Activated CD4-positive, alpha-beta T cell treated with anti-CD3 and anti-CD28 coated beads for 48 hours (primary cell): ENCODE measurements around the gene PVR.
"Not testable (repeated sequence)": the region's sequence is repeated elsewhere in the genome, so short reads cannot be mapped to it uniquely, and the experiment has no call there.

Source experiments
- DNase-seq: peaks from one replicate; pipeline ENCODE4 v3.0.0-alpha.2; 2020

PVR gene

DNA sequence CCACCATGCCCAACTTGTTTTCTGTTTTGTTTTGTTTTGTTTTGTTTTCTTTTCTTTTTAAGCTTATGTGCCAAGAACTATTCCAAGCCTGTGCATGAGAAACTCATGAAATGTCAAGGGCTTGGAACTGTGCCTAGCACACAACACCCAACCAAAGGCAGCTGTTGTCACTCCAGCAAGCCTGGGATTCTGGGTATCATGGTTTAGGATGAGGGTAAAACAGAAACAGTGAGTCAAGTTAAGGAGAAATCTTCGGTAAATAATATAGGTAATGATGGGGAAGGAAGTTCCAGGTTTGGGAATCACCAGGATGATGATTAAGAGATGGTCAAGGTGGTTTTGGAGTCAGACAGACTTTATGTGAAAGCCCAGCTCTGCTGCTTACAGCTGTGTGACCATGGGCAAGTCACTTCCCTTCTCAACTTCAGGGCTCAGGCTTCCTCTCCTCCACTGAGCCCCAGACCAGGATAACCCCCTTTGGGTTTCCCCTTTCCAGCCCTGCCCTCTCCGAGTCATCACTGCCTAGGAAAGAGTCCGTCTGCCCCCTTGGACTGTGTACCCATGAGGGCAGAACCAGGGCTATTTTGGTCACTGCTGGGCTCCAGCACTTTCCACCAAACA, 5.0 kb downstream of the PVR start:
- DNase-seq, result no peak

DNA sequence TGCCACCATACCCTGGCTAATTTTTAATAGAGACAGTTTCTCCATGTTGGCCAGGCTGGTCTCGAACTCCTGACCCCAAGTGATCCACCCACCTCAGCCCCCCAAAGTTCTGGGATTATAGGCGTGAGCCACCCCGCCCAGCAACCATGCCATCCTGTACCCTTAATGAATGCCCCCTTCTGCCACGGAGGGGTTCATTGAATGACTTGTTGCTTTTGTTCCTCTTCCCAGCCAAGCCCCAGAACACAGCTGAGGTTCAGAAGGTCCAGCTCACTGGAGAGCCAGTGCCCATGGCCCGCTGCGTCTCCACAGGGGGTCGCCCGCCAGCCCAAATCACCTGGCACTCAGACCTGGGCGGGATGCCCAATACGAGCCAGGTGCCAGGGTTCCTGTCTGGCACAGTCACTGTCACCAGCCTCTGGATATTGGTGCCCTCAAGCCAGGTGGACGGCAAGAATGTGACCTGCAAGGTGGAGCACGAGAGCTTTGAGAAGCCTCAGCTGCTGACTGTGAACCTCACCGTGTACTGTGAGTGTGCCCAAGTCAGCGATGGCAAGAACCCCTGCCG, 6.0 kb downstream of the PVR start:
- DNase-seq, result no peak

DNA sequence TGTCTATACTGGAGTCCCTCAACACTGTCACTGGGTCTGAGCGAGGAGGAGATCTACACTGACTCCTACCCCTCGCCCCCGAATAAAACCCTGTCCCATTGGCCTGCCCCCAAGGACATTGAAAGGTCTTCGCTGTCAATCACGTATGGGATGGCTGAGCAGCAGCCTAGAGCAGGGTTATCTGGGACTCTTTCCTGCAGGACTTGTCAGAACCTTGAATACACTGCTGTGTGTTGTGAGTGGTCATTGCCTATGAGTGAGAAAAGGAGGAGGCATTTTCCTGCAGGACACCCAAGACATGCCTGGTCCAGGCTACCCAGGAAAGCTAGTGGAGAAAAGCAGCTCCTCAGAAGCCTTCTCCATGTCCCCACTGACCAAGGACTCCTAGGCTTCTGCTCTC, 9.6 kb downstream of the PVR start:
- no peak for DNase-seq

DNA sequence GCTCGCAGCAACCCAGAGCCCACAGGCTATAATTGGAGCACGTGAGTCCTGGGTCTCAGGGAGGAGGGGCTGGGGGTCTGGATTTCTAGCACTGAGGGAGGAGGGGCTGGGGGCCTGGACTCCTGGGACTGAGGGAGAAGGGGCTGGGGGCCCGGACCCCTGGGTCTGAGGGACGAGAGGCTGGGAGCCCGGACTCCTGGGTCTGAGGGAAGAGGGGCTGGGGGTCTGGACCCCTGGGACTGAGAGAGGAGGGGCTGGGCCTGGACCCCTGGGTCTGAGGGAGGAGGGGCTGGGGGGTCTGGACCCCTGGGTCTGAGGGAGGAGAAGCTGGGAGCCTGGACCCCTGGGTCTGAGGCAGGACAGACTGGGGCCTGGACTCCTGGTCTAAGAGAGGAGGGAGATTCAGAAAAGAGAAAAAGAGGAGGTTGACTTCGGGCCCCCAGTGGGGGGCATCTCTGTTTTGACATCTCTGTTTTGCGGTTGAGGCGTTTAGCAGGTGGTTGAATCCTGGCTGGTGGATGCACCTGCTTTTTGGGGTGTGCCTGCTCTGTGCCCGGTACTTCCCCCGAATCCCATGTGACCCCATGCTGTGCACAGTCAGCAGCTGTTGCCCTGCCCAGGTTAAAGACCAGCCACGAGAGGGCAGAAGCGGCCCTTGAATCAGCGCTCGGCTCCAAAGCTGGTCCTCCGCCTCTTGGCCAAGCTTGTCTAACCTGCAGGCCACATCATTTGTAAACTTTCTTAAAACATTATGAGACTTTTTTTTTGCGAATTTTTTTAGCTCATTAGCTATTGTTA, 10.5 kb downstream of the PVR start:
- DNase-seq, result peak; percentile 85

DNA sequence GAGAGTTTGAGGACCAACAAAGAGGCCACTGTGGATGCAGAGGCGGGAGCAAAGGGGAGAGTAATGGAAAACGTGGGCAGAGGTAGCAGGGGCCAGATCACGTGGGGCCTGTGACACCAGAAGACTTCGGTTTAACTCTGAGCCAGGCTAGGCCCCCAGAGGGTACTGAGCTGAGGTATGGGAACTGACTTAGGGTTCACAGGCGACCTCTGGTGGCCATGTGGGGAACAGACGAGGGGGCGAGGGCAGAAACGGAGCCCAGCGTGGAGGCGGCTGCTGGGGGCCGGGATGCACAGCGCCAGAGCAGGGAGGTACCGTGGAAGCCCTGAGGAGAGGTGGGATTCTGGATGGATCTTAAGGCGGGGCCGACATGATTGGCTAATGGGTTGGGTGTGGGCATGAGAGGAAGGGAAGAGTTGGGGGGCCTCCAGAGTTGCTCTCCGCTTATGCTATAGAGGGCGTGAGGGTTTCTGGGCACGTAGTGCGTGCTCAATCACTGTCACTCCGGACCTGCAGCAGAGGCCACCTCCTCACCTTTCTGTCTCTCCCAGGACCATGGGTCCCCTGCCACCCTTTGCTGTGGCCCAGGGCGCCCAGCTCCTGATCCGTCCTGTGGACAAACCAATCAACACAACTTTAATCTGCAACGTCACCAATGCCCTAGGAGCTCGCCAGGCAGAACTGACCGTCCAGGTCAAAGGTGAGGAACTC, 13.7 kb downstream of the PVR start:
- DNase-seq, result peak; percentile 83

DNA sequence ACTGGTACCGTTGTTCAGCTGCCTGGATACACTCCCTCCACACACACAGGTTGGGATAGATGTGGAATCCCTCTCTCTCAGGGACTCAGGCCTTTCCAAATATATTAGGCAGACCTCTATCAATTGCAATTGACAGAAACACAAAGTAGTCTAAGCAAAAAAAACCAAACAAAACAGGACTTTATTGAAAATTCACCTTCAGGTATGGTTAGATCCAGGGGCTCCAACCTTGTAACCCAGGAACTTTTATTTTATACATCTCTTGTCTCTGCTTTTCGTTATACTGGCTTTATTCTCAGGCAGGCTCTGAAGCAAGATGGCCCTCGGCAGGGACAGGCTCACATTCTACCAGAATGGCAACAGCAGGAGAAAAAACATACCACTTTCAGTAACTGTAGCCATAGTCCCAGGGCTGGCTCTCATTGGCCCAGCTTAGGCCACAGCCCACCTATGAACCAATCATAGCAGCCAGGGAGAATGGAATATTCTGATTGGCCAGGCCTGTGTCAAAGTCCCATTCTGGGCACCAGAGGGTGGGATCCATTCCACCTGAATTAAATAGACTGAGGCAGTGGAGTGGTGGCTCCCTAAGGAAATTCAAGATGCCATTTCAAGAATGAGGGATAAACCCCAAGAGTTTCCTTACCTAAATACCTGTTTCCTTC, 14.5 kb downstream of the PVR start:
- DNase-seq, result no peak

DNA sequence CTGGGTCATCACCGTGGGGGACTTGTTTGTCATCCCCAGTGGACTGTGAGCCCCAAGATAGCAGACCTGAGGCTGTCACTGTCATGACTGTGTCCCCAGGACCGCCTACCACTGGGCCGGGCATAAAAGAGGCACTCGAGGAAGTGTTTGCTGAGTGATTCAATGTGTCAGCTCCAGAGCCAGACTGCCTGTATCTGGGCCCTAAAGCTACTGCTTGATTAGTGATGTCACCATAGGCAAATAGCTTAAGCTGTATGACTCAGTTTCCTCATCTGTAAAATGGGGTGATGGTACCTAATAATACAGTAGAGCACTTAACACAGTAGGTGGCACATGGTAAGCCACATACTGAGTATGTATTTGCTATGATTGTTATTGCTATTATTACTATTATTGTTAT, 16.4 kb downstream of the PVR start:
- no peak for DNase-seq

DNA sequence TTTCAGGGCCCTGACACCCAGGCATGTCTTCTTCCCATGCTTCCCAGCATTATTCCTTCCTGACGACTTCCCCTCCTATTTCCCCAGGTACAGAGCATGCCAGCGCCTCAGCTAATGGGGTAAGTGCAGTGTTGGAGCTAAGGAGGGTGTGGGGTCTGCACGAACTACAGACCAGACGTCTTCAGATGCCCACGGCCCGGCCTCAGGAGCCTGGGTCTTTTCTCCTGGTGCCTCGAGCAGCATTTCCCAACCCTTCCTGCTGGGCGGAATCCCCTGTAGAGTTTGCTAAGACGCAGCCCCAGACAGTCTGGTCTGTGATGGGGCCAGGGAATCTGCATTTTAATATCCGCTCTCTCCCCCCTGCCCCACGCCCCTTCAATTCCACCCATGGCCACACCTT, 17.5 kb downstream of the PVR start:
- DNase-seq, result no peak

DNA sequence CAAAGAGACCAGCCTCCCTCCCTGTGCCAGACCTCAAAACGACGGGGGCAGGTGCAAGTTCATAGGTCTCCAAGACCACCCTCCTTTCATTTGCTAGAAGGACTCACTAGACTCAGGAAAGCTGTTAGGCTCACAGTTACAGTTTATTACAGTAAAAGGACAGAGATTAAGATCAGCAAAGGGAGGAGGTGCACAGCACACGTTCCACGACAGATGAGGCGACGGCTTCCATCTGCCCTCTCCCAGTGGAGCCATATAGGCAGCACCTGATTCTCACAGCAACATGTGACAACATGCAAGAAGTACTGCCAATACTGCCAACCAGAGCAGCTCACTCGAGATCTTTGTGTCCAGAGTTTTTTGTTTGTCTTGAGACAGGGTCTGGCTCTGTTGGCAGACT, 18.2 kb downstream of the PVR start:
- DNase-seq, result no peak

DNA sequence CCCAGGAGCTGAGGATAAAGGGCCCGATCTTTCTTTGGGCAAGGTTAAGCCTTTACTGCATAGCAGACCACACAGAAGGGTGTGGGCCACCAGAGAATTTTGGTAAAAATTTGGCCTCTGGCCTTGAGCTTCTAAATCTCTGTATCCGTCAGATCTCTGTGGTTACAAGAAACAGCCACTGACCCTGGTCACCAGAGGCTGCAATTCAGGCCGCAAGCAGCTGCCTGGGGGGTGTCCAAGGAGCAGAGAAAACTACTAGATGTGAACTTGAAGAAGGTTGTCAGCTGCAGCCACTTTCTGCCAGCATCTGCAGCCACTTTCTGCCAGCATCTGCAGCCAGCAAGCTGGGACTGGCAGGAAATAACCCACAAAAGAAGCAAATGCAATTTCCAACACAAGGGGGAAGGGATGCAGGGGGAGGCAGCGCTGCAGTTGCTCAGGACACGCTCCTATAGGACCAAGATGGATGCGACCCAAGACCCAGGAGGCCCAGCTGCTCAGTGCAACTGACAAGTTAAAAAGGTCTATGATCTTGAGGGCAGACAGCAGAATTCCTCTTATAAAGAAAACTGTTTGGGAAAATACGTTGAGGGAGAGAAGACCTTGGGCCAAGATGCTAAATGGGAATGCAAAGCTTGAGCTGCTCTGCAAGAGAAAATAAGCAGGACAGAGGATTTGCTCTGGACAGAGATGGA, 19.1 kb downstream of the PVR start:
- DNase-seq, result no peak

DNA sequence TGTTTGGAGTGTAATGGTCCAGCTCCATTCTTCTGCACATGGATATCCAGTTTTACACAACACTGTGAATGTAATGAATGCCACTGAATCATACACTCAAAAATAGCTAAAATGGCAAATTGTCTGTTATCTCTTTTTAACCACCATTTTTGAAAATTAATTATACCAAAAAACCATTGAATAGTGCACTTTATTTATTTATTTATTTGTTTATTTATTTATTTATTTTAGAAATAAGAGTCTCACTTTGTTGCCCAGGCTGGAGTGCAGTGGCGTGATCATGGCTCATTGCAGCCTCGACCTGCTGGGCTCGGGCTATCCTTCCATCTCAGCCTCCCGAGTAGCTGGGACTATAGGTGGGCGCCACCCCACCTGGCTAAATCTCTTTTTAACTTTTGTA, 20.3 kb downstream of the PVR start:
- no peak for DNase-seq

DNA sequence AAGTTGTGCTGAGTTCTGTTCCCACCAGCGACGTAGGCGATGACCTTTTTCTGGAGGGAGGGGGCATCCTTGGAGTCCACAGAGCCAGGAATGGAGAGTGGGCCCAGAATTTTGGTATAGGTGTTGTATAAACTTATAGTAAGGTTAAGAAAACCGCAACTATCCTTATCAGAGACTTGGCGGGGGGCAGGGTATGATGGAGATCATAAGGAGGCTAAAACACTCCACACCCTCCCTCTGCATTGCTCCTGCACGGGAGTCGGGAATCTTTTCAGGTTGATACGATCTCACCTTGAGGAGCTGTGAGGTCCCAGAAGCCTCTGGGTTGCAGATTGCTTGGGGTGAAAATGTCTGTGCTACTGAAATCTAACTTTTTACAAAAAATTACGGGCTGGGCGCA, 21.3 kb downstream of the PVR start:
- no peak for DNase-seq

DNA sequence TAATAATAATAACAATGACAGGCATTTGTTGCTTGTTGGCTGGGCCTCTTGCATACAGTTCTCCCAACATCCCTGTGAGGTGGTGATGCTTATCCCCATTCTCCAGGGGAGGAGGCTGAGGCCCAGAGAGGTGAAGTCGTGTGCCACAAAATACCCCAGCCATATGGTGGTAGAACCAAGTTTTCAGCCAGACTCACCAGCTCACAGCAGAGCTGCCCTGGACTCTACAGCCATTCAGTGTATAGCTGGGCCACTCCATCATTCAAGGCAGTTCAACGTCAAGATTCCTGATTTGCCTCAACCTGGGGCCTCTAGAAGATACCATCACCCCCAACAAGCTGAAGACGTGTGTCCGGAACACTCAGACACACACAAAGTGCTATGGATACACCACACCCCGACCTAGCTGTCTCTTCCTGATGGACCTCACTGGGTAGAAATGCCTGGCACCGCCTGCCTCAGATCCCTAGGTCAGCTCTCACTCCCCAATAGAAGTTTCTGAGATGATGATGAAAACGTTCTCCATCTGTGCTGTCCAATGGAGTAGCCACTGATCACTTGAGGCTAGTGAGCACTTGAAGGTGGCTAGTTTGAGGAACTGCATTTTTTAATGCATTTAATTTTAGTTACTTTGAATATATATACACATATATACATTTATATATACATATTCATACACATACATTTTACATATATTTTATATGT, 23.3 kb downstream of the PVR start:
- no peak for DNase-seq

DNA sequence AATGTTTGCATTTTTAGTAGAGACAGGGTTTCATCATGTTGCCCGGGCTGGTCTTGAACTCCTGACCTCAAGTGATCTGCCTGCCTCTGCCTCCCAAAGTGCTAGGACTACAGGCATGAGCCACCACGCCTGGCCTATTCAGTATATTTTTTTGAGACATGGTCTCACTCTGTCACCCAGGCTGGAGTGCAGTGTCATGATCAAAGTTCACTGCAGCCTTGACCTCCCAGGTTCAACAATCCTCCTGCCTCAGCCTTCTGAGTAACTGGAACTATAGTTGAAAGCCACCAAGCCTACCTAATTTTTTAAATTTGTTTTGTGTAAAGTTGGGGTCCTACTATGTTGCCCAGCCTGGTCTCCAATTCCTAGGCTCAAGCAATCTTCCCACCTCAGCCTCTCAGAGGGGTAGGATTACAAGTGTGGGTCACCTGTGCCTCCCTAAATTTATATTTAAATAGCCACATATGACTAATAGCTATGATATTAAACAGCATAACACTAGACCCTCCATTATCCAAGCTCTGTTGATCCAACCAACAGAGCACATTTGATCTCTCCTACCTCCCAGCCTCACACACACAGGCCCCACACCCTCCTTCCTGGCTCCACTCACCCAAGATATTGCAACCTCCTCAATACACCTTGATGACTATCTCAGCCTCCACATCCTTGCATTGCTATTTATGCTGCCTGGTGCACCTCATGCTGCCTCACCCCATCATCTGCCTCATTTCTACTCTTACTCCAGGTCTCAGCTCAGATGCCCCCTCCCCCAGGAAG, 25.5 kb downstream of the PVR start:
- no peak for DNase-seq

DNA sequence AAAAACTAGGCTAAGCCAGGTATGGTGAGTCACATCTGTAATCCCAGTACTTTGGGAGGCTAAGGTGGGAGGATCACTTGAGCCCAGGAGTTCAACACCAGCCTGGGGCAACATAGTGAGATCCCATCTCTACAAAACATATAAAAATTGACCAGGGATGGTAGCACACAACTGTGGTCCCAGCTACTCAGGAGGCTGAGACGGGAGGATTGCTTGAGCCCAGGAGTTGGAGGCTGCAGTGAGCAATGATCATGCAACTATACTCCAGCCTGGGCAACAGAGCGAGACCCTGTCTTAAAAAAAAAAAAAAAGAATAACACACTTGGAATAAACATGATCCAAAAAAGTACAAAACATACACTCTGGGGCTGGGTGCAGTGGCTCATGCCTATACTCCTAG, 26.3 kb downstream of the PVR start:
- not testable (repeated sequence) for DNase-seq

DNA sequence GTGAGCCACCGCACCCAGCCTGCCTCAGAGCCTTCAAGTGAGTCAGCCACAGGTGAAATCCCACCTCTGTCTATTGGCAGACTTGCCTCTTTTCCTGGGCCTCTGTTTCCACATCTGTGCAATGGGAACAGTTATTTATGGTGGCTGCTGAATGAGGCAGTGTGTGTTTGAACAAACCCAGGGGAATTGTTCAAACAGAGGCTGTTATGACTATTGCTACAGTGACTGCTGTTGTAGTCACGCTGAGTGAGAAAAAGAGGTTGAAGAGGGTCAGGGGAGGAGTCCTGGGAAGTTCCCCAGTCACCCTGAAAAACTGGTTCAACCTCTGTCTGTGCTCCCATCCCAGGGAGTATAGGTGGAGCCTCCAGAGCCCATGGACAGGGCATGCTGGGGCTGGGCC, 27.7 kb downstream of the PVR start, which contains the start of gene CEACAM19:
Gene CEACAM19, plus strand, starts transcription at position 83 of the 400 bp plus-strand sequence. CDS start 450 bp downstream, outside the sequence.
- no peak for DNase-seq

DNA sequence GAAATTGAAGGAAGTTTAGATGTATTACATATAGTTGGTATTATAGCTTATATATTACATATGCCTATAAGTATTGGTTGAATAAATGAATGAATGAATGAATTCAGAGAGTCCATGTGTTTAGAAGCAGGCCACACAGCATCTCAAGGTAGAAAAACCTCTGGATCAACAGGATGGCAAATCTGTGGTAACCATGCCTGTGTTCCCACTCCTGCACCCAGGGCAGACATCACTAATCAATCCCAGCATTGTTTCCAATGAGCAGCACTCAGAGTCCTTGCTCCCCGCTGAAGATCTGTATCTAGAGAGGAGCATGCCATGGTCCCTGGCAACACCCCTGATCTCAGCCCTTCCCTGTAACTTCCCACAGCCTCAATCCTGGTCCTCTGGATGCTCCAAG, 28.5 kb downstream of the PVR start:
- no peak for DNase-seq

DNA sequence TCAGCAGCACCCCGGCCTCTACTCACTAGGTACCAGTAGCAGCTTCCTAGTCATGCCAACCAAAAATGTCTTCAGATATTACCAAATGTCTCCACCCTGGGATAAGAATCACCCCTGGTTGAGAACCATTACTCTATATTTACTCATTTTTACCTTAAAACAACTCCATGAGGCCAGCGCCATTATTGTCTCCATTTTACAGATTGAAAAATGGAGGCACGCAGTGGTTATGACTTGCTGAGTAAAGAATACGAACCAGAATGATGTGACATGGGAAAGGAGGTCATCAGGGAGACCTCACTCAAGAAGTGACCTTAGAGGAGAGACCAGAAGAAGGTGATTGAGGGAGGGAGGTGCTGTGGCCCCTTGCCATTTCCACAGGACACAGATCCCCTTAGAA, 29.8 kb downstream of the PVR start:
- DNase-seq, result no peak

DNA sequence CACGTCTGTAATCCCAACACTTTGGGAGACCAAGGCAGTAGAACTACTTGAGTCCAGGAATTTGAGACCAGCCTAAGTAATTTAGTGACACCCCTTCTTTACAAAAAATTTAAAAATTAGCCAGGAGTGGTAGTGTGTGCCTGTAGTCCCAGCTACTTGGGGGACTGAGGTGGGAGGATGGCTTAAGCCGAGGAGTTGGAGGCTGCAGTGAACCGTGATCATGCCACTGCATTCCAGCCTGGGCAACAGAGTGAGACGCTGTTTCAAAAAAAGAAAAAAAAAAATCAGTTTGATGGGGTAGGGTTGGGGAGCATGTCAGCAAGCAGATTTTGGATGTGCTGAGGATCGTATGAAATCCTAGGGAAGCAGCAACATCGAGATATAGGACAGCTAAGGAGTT, 31.8 kb downstream of the PVR start:
- no peak for DNase-seq

DNA sequence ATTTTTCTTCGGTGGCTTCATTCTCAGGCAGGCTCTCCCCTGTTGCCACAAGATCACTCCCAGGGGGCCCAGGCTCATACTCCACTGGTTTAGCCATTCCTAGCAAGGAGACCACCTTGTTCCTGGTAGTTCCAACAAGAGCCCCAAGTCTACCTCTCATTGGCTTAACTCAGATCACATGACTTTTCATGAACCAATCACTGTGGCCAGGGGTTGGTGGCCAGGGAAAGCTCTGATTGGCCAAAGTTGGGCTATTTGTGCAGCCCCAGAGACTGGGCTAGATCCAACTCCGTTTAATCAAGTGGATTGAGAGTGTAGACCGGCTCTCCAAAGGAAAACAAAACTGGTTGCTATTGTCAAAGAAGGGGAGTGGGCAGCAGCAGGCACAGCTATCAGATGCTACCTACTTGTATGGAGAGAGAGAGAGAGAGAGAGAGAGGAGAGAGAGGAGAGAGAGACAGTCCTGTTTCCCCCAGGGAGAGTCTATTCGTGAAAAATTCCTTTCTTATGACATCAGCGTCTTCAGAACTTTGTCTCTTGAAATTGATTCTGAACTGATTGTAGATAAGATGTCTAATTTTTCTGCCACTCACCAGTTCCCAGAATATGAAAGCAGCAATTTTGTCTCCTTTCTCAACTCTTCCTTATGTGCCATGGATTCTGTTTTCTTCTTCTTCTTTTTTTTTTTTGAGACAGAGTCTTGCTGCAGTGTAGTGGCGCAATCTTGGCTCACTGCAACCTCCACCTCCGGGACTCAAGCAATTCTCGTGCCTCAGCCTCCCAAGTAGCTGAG, 33.5 kb downstream of the PVR start:
- no peak for DNase-seq
